Heart right ventricle (tissue), 16 donors: ENCODE data around the gene CMIP. TPM values are rescaled to one million over a fixed set of nuclear protein-coding genes. Genes with fewer than 3 reads are reported as not detected.

ENCODE experiments used
- ATAC-seq, 8 donors: fragments of 200-7000 bp; cut with Tn5 transposase; one replicate each; pipeline ENCODE4 v1.9.1; 2020; ENCODE audit warnings: mild to moderate bottlenecking in 8 of 8, moderate library complexity in 8 of 8, moderate number of reproducible peaks in 1 of 8
- DNase-seq, 2 donors: peaks; one replicate each; pipeline ENCODE4 v3.0.0-alpha.2; 2020
- H3K27ac ChIP-seq, 10 donors: fragments of 200-600 bp; sonication (generic) in 2 of 10; one replicate each; pipeline versions ENCODE4 v1.5.0 to v1.8.0; 2020 to 2022; ENCODE audit warnings: mild to moderate bottlenecking in 3 of 10
- H3K27me3 ChIP-seq, 7 donors: fragments of 200-600 bp; one replicate each; pipeline ENCODE4 v1.8.0; 2021 to 2022; ENCODE audit warnings: mild to moderate bottlenecking in 2 of 7
- H3K36me3 ChIP-seq, 9 donors: fragments of 200-600 bp; sonication (generic) in 1 of 9; one replicate each; pipeline versions ENCODE4 v1.5.0 to v1.8.0; 2020 to 2022; ENCODE audit warnings: mild to moderate bottlenecking in 2 of 9
- H3K4me1 ChIP-seq, 9 donors: fragments of 200-600 bp; sonication (generic) in 1 of 9; one replicate each; pipeline versions ENCODE4 v1.5.0 to v1.8.0; 2020 to 2022; ENCODE audit warnings: mild to moderate bottlenecking in 4 of 9
- H3K4me3 ChIP-seq, 10 donors: fragments of 200-600 bp; sonication (generic) in 2 of 10; one replicate each; pipeline versions ENCODE4 v1.5.0 to v1.8.0; 2020 to 2022; ENCODE audit warnings: mild to moderate bottlenecking in 7 of 10, moderate library complexity in 2 of 10
- H3K9me3 ChIP-seq, 11 donors: fragments of 200-600 bp in 10 of 11; sonication (generic) in 2 of 11; one replicate each; pipeline versions ENCODE4 v1.5.0 to v1.8.0; 2013 to 2022; ENCODE audit warnings: mild to moderate bottlenecking in 2 of 11, control low read depth in 1 of 11, moderate library complexity in 1 of 11
- CTCF ChIP-seq, 9 donors: fragments of 200-600 bp; sonication (generic) in 2 of 9; IDR thresholded peaks; one replicate each; pipeline versions ENCODE4 v1.5.0 to v1.8.0; 2021 to 2022; ENCODE audit warnings: antibody characterized with exemption in 9 of 9, mild to moderate bottlenecking in 5 of 9, moderate library complexity in 1 of 9
- WGBS, 2 donors: extraction: QIAGEN DNeasy Blood & Tissue Kit; methylation state at CpG; one replicate each; pipeline ENCODE4 v1.1.7; 2013; ENCODE audit warnings: inconsistent platforms in 1 of 2; 5-methylcytosine and 5-hydroxymethylcytosine counted together
- intact Hi-C, 10 donors: fragments of 100-400 bp; cut with DNase I; formaldehyde crosslinking; loops; one replicate each; pipeline versions ENCODE4 v1.11.1 to v1.14.2; 2022
- polyA plus RNA-seq, 2 donors: library from polyadenylated mRNA; stranded (reverse); fragments of 200-250 nt; gene quantifications; one replicate each; pipeline ENCODE4 v1.2.3, GENCODE V29; 2013
- total RNA-seq, 10 donors: library from RNA; stranded (reverse); fragmentation: NEBNext Ultra II Directional in 3 of 10; extraction: Animal tissue kit (Norgen Biotek cat#: 25700) in 3 of 10; gene quantifications; one replicate each; pipeline versions ENCODE4 v1.2.1 to v1.2.4, GENCODE V29; 2021 to 2023
- donor health status: Arrhythmogenic right ventricular cardiomyopathy.
- donor health status: ischemic (EF 13 %, LVEDD 7.1; RV severe dilation, severe dysfunction).
- donor health status: healthy with polysubstance abuse.
- donor health status: DM: no; HTN: yes; CAD: no.
- donor health status: DM: no; HTN: no; CAD: no.
- donor health status: ischemic (EF 25% LVEDD 6.9; RV normal size, moderate dysfunction).
- donor health status: ischemic (EF 25% LVEDD 5.7; RV mildly dilated, moderate dysfunction).
- donor health status: healthy.
- donor health status: DM: yes; HTN: yes; CAD: no.
- donor health status: Ischemic cardiomyopathy.
- donor health status: ischemic (EF 35%, LVEDD 5.7; RV mildly dilated, moderate dysfunction).
- donor health status: nonischemic (EF 11% LVEDD 7.7; RV severe dilation, severe dysfunction).
- donor health status: DM: yes; HTN: yes; CAD: no.
- donor health status: PGD.
- donor health status: ischemic (EF 29% LVEDD 5.4; RV normal size, mild dysfunction).
- donor health status: nonischemic (EF 23%, LVEDD 6.1; RV moderate dilation, normal function).

Gene CMIP
- total and polyA plus RNA-seq, 12 donors, result 5.4 to 32.8 (median 13.0) TPM

GRCh38 chr16:81528256-81528655 lies 83.6 kb downstream of the CMIP start:
- DNase-seq, result no peak
- ATAC-seq, result no peak
- no peaks in the 10 kb centered on the region for H3K9me3 ChIP-seq
- H3K36me3 ChIP-seq, result peaks cover 0 to 12% (median 0%) of the 10 kb centered on the region in 9 donors
- intact Hi-C loops, result no loop called here
- TF ChIP-seq CTCF (IDR thresholded peaks at IDR 0.05), result no peak
- no peak overlapping the region for H3K27ac ChIP-seq
- H3K27me3 ChIP-seq, result no peaks in the 10 kb centered on the region
- H3K4me1 ChIP-seq, result peaks cover 0 to 53% (median 20%) of the 10 kb centered on the region in 9 donors
- WGBS, 2 donors, result 100% methylated on average over 2 of the region's 2 CpGs
- H3K4me3 ChIP-seq, result no peak overlapping the region

- DNase-seq, result no peak
- no peak overlapping the region for H3K4me3 ChIP-seq
- no peak overlapping the region for H3K27ac ChIP-seq
- 96 to 97% methylated on average over 16 of the region's 16 CpGs for WGBS, 2 donors
- intact Hi-C loops, result no loop called here
- ATAC-seq, result no peak
- no peaks in the 10 kb centered on the region for H3K9me3 ChIP-seq
- H3K36me3 ChIP-seq, result peaks cover 0 to 4% (median 0%) of the 10 kb centered on the region in 9 donors
- no peak for TF ChIP-seq CTCF (IDR thresholded peaks at IDR 0.05)
- H3K4me1 ChIP-seq, result peaks cover 0 to 37% (median 20%) of the 10 kb centered on the region in 9 donors
- no peaks in the 10 kb centered on the region for H3K27me3 ChIP-seq
Observed at GRCh38 chr16:81530296-81530721, 85.7 kb downstream of the CMIP start.

GRCh38 chr16:81530814-81531213 lies 86.2 kb downstream of the CMIP start:
- 90 to 92% methylated on average over 12 of the region's 12 CpGs for WGBS, 2 donors
- no peak for DNase-seq
- Histone ChIP-seq H3K4me1 (peaks cover 0 to 32% (median 20%) of the 10 kb centered on the region in 9 donors), H3K27me3 (no peaks in the 10 kb centered on the region), H3K4me3 (no peak overlapping the region), H3K9me3 (no peaks in the 10 kb centered on the region), H3K36me3 (peaks cover 0 to 4% (median 0%) of the 10 kb centered on the region in 9 donors), H3K27ac (no peak overlapping the region)
- no peak for TF ChIP-seq CTCF (IDR thresholded peaks at IDR 0.05)
- no peak for ATAC-seq
- intact Hi-C loops, result no loop called here

- Histone ChIP-seq H3K9me3 (no peaks in the 10 kb centered on the region), H3K27ac (no peak overlapping the region), H3K4me1 (peaks cover 0 to 26% (median 15%) of the 10 kb centered on the region in 9 donors), H3K36me3 (peaks cover 0 to 4% (median 0%) of the 10 kb centered on the region in 9 donors), H3K4me3 (no peak overlapping the region), H3K27me3 (no peaks in the 10 kb centered on the region)
- ATAC-seq (peak in 2 of 8 donors; percentile 39 to 53), DNase-seq (no peak)
- intact Hi-C loops, result no loop called here
- WGBS, 2 donors, result 86% methylated on average over 11 of the region's 11 CpGs
- no peak for TF ChIP-seq CTCF (IDR thresholded peaks at IDR 0.05)
Observed at GRCh38 chr16:81531419-81531821, 86.8 kb downstream of the CMIP start.
